Tibial nerve (tissue), 4 donors: ENCODE results near the gene PITPNM1.

Experiments used
- CTCF ChIP-seq, 5 experiments: fragments of 200-600 bp in 3 of 5; fragments of 450-650 bp in 2 of 5; sonication (generic) in 3 of 5; IDR thresholded peaks; one replicate each; pipeline ENCODE4 v1.5.1; 2016 to 2019; ENCODE audit warnings: antibody characterized with exemption in 5 of 5, mild to moderate bottlenecking in 3 of 5, moderate library complexity in 2 of 5
- EP300 ChIP-seq, 2 donors: sonication (generic); formaldehyde crosslinking; IDR thresholded peaks; one replicate each; pipeline ENCODE4 v1.6.1; 2017; ENCODE audit warnings: antibody characterized with exemption in 2 of 2, mild to moderate bottlenecking in 1 of 2

- TF ChIP-seq CTCF (IDR thresholded peaks at IDR 0.05) (no peak), EP300 (IDR thresholded peaks at IDR 0.05) (no peak)
Measured at GRCh38 chr11:67542971-67543370, 37.8 kb upstream of the PITPNM1 start.
